ENCODE measurements around the gene DUSP1. TPM values are rescaled to one million over a fixed set of nuclear protein-coding genes. Genes with fewer than 3 reads are reported as not detected.
A peak's percentile ranks its signal among the peaks of the same experiment; 100 is the strongest.

DUSP1 gene
- total RNA-seq, 4 donors from 2014 or later: 1,645 to 2,968 (median 1,824) TPM

GRCh38 chr5:172758834-172759149 is 12.2 kb downstream of the DUSP1 start:
- no peak for ATAC-seq (ENCODE audit: low FRiP score)
- no peak for TF ChIP-seq CTCF (IDR thresholded peaks at IDR 0.05)
- DNase-seq (ENCODE audit: low spot score): no peak

GRCh38 chr5:172758077-172758833 is 12.7 kb downstream of the DUSP1 start:
- no peak for TF ChIP-seq CTCF (IDR thresholded peaks at IDR 0.05)
- ATAC-seq (ENCODE audit: low FRiP score): peak; percentile 81
- DNase-seq (ENCODE audit: low spot score): no peak

DNA sequence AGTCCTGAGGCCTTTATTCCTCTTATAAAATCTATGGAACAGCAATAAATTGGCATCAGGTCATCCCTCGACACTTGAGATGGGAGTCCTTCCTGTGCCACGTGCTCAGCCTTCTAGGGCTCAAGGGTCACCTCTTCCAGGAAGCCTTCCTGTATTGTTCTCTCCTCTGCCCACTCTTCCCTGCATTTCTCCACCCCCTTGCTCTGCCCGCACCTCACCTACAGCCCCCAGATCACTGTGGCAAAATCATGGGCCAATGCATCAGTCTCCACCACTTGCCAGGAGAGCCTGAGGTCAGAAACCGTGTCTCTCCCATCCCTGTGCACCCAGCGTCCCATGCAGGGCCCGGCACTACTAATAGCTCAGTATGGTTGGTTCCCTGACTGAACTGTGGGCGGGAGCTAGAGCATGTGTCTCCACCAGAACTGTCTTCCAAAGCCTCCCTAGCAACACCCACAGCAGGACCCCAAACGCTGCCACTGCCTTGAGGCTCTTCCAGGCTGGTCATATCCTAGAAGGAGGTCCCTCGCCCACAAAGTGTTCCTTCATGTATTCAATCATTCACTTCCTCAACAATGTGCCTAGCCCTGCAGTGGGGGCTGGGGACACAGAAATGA is 13.5 kb downstream of the DUSP1 start:
- no peak for TF ChIP-seq CTCF (IDR thresholded peaks at IDR 0.05)
- no peak for ATAC-seq (ENCODE audit: low FRiP score)

DNA sequence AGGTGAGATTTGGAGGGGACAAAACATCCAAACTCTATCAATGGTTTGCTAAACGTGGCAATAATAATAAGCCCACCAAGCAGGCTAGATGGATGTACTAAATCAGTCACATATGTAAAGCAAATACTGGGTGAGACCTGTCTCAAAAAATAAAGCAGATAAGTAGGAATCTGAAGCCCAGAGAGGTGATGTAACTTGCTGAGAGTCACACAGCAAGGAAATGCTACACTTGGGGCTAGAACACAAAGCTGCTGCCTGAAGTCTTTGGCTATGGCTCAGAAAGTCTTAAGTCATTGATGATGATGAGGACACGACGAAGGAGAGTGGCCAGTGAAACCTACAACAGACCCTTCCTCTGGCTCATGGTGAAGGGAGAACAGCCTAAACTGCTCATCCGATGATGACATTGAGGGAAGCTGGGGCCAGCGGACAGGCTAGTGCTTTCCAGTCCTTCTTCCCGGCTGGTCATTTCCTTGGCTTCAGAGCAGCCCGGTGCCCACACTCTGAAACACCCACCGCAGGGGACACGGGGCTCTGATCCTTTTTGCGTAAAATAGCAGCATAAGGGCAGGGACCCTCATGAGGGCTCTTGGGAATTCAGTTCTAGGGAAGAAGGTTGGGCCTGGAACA is 14.1 kb downstream of the DUSP1 start:
- no peak for DNase-seq (ENCODE audit: low spot score)
- no peak for ATAC-seq (ENCODE audit: low FRiP score)
- no peak for TF ChIP-seq CTCF (IDR thresholded peaks at IDR 0.05)

More for the DNA sequence above, 13.5 kb downstream of the DUSP1 start:
- no peak for DNase-seq (ENCODE audit: low spot score)

DNA sequence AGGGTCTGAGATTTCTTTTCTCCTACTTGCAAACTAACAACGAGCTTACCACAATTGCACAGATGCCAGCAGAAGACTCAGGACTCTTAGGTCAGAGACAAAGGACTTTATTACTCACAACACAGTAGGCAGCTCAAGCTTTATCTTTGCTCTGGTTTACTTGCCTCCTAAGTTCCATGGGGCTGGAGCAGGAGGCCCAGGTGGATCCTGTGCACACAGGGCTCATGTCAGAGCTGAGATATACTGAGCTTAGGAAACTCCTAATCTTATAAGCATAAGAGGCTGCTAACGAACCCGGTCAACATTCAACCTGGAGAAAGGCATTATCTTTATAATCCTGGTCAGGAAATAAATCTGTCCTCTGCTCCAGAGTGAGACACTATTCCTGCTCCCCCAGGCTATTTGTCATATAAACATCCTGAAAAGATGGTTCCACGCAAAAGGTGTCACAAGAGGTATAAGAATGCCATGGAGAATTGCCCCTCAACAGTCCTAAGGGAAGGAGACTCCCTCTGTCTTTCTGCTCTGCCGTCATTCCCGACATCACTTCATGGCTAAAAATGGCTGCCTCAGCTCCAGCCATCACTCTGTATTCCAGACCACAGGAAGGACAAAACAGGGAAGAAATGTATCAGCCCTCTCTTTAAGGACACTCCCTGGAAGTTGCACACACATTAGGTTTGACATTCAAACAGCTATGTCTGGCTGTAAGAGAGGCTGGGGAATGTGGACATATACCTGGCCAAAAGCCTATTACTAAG is 16.2 kb downstream of the DUSP1 start:
- TF ChIP-seq CTCF (IDR thresholded peaks at IDR 0.05): no peak
- DNase-seq (ENCODE audit: low spot score) (no peak), ATAC-seq (ENCODE audit: low FRiP score) (no peak)

- TF ChIP-seq CTCF (IDR thresholded peaks at IDR 0.05): no peak
- DNase-seq (ENCODE audit: low spot score) (no peak), ATAC-seq (ENCODE audit: low FRiP score) (no peak)
Measured at GRCh38 chr5:172753101-172753500, 17.9 kb downstream of the DUSP1 start.

Data from omental fat pad (tissue), 4 donors.